ENCODE measurements around the gene UPF1.

The UPF1 gene

DNA sequence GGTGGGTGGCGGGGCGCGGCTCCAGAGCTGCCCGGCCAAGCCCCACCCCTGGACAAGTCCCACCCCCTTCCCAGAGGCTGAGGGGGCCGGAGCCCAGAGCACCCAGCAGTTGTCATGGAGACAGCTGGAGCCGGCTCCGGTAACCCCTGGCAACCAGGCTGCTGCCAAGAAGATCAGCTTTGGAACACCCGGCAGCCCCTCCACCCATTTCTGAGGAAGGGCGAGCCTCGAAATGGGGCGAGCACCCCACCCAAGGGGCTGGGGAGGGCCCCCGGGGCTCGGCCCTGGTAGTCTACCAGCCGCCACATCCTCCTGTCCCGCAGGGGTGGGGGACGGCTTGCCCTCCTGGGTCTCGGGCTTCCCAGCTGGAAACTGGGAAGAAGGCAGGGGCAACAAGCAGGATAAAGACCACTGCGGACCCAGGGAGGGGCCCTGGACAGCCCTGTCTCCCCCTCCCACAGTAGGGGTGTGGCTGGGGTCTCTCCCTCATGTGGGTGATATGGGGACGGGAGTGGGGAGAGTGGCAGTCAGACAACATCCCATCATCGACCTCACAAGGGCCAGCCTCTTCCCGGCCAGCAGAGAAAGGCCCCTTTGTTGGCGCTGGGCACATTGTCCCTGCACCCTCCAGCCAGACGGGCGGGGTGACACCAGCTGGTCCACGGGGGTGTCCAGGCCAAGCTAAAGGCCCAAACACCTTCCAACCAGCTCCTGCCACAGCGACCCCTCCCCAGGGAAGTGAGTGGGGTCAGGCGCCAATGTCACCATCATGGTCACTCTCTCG is 62.7 kb downstream of the UPF1 start:
- in situ Hi-C loops (cut with MboI; ENCODE audit: low pct_unique_long_range_greater_than_20kb, low sequenced_read_pairs, unreplicated experiment) = no loop called here
- TF ChIP-seq, protein P1, sequence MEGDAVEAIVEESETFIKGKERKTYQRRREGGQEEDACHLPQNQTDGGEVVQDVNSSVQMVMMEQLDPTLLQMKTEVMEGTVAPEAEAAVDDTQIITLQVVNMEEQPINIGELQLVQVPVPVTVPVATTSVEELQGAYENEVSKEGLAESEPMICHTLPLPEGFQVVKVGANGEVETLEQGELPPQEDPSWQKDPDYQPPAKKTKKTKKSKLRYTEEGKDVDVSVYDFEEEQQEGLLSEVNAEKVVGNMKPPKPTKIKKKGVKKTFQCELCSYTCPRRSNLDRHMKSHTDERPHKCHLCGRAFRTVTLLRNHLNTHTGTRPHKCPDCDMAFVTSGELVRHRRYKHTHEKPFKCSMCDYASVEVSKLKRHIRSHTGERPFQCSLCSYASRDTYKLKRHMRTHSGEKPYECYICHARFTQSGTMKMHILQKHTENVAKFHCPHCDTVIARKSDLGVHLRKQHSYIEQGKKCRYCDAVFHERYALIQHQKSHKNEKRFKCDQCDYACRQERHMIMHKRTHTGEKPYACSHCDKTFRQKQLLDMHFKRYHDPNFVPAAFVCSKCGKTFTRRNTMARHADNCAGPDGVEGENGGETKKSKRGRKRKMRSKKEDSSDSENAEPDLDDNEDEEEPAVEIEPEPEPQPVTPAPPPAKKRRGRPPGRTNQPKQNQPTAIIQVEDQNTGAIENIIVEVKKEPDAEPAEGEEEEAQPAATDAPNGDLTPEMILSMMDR (IDR thresholded peaks at IDR 0.05; ENCODE audit: extremely low read depth, insufficient read depth, missing control alignments) = no peak
- DNase-seq (ENCODE audit: low spot score) = peak; percentile 66

DNA sequence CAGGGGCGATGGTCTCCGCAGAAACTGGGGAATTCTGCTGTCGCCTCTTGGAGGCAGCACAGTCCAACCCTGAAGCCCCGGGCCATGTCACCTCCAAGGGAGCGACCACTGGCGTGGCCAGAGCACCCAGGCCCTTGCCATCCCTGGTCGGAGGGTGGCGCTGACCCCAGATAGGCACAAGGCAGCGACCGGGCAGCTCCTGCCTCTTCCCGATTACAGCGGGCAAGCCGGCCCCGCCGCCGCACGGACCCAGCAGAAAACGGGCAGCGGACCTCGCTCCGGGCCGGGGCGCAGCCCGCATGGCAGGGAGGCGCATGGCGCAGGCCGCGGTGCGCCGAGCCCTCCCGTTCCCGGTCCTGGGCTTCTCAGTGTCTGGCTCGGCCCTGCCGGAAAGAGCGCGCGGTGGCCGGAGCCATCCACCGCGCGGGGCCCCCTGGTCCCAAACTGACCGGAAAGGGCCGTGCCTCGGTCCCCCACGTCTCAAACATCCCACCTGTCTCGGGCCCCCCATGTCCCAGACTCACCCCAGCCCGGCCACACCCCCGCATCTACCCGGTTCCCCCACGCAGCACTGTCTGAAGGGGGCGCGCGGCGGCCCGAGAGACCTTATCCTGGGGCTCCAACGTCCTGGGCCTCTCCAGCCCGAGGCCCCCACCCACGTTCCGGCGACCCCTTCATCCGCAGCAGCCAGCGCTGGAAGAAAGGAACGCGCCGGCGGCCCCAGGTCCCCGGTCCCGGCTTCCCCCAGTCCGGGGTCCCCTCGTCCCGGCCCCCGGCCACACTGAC is 63.5 kb downstream of the UPF1 start:
- in situ Hi-C loops (cut with MboI; ENCODE audit: low pct_unique_long_range_greater_than_20kb, low sequenced_read_pairs, unreplicated experiment) = no loop called here
- TF ChIP-seq, protein P1 (IDR thresholded peaks at IDR 0.05; ENCODE audit: extremely low read depth, insufficient read depth, missing control alignments) = peak; percentile 26
- peak; percentile 78 for DNase-seq (ENCODE audit: low spot score)

DNA sequence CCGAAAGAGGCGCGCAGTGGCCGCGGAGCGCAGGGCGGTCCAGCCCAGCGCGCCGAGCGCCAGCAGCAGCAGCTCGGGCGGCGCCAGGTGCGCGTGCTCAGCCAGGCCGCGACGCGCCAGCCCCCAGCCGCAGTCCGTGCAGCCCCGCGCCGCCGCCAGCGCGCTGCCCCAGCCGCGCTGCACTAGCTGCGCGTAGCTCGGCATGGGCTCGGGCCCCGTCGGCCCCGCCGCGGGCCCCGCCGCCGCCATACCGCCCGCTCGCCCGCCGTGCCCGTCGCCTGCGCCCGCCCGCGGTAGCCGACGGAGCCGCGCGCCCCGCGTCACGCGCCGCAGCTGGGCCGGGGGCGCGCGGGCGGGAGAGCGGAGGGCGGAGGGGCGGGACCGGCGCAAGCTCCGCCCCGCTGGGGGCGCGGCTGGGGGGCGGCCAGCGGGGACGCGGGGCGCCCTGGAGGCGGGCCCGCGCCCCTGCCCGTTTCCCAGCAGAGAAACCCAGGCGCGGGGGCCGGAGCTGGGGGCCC is 64.1 kb downstream of the UPF1 start, which contains the start of gene CERS1:
Gene CERS1 (minus strand): TSS at position 335 of the 518 bp plus-strand sequence. CDS start 86 bp downstream, at position 249.
- in situ Hi-C loops (cut with MboI; ENCODE audit: low pct_unique_long_range_greater_than_20kb, low sequenced_read_pairs, unreplicated experiment) = no loop called here
- TF ChIP-seq, protein P1 (IDR thresholded peaks at IDR 0.05; ENCODE audit: extremely low read depth, insufficient read depth, missing control alignments) = no peak
- DNase-seq (ENCODE audit: low spot score) = peak; percentile 81

DNA sequence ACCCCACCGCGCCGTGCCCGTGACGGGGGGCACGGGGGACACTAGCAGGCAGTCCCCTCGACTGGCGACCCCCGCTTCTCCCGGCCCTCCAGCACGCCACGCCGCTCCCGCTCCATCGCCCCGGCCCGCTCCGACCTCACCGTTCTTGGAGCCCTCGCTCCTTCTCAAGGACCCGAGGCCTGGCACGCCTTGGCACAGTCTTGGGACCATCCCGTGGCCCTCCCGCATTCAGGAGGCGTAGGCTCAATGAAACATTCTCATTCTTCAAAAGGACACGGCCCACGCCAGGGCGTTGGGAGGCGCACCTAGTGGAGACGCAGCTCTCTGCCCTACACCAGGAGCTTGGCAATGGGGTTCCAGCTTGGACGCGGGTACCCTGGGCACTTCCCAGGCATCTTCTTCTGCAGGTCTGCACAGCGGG is 64.7 kb downstream of the UPF1 start:
- peak; percentile 53 for DNase-seq (ENCODE audit: low spot score)
- TF ChIP-seq, protein P1 (IDR thresholded peaks at IDR 0.05; ENCODE audit: extremely low read depth, insufficient read depth, missing control alignments) = no peak
- in situ Hi-C loops (cut with MboI; ENCODE audit: low pct_unique_long_range_greater_than_20kb, low sequenced_read_pairs, unreplicated experiment) = no loop called here

DNA sequence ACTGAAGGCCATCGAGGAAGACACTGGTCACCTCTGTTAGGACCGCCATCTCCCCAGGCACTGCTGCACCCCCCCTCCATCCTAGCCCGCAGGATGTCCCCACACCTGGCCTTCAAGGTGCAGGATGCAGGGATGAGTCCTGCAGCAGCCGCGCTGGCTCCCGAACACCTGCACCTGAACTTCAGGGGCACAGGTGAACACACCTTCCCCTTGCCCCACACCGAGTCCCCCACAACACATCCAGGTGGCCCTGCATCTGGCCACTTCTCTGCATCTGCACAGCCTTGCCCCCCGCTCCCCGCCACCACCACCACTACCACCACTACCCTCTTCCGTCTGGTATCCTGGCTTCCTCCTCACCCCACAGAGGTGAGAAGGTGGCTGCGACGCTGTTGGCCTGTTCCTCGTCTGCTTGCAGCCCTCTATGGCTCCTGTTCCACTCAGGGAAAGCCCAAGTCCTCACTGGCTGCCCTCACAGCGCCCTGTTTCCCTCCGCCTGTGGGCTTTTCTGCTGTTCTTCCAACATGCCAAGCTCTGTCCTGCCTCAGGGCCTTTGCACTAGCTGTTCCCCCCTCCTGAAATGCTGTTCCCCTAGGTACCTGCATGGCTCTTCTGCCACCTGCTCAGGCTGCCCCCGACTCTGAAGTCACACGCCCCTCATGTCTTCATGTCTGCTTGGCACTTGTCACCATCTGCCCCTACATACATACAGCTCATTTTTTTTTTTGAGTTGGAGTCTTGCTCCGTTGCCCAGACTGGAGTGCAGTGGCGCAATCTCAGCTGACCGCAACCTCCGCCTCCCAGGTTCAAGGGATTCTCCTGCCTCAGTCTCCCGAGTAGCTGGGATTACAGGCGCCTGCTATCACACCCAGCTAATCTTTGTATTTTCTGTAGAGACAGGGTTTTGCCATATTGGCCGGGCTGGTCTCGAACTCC is 65.6 kb downstream of the UPF1 start:
- in situ Hi-C loops (cut with MboI; ENCODE audit: low pct_unique_long_range_greater_than_20kb, low sequenced_read_pairs, unreplicated experiment) = no loop called here
- DNase-seq (ENCODE audit: low spot score) = no peak
- TF ChIP-seq, protein P1 (IDR thresholded peaks at IDR 0.05; ENCODE audit: extremely low read depth, insufficient read depth, missing control alignments) = no peak

All from GM13977 (cell line).